T-cell (primary cell): ENCODE results near the gene NPSR1. TPM values are rescaled to one million over a fixed set of nuclear protein-coding genes. Genes with fewer than 3 reads are reported as not detected.

Source experiments
- ATAC-seq, 4 experiments: fragments of 200-7000 bp in 3 of 4; fragments of 150-1000 bp in 1 of 4; cut with Tn5 transposase; replicated peaks in 1 of 4; 1 replicate in 3 of 4; 2 replicates in 1 of 4; pipeline ENCODE4 v1.10.0; 2021; ENCODE audit warnings: moderate library complexity in 3 of 4, mild to moderate bottlenecking in 2 of 4, moderate number of reproducible peaks in 1 of 4
- CTCF ChIA-PET, 2 donors: fragments of 300-600 bp; sonication (Branson Sonifier 250); formaldehyde crosslinking; loops; one replicate each; lab custom pipeline; 2022; ENCODE audit warnings: antibody characterized with exemption in 2 of 2; lab: Charles Lee
- POLR2A ChIA-PET, 2 donors: fragments of 300-600 bp; sonication (Branson Sonifier 250); formaldehyde crosslinking; loops; one replicate each; lab custom pipeline; 2022; ENCODE audit warnings: antibody characterized with exemption in 2 of 2; lab: Charles Lee
- DNase-seq, 35 experiments: peaks; one replicate each; pipeline versions ENCODE4 v3.0.0 to v3.0.0-alpha.2; 2013 to 2023
- H3K27ac ChIP-seq: one replicate; pipeline ENCODE4 v1.5.1; 2013; ENCODE audit warnings: low read length
- H3K27me3 ChIP-seq, 2 experiments: replicated peaks in 1 of 2; 1 replicate in 1 of 2; 2 replicates in 1 of 2; pipeline versions ENCODE4 v1.6.1 to v1.7.0; 2013; ENCODE audit warnings: low read length in 1 of 2, mixed read lengths in 1 of 2; ENCODE audit not compliant: control insufficient read depth in 2 of 2, insufficient read depth in 2 of 2; ENCODE audit errors: extremely low read depth in 1 of 2
- H3K36me3 ChIP-seq, 2 donors: 1 replicate in 1 of 2; 2 replicates in 1 of 2; pipeline versions ENCODE4 v1.6.1 to v1.7.0; 2013; ENCODE audit warnings: low read length in 1 of 2; ENCODE audit not compliant: control insufficient read depth in 2 of 2, insufficient read depth in 1 of 2; ENCODE audit errors: extremely low read depth in 1 of 2
- H3K4me1 ChIP-seq, 2 experiments: 1 replicate in 1 of 2; 2 replicates in 1 of 2; pipeline versions ENCODE4 v1.6.1 to v1.7.0; 2013; ENCODE audit warnings: low read length in 2 of 2, mixed read lengths in 1 of 2; ENCODE audit not compliant: insufficient read depth in 2 of 2, control insufficient read depth in 1 of 2; ENCODE audit errors: extremely low read depth in 1 of 2
- H3K4me3 ChIP-seq, 2 donors: 1 replicate in 1 of 2; 2 replicates in 1 of 2; pipeline versions ENCODE4 v1.5.1 to v1.7.0; 2013; ENCODE audit warnings: mild to moderate bottlenecking in 2 of 2, low read length in 1 of 2, moderate library complexity in 1 of 2; ENCODE audit not compliant: control insufficient read depth in 1 of 2; ENCODE audit errors: extremely low read depth in 1 of 2
- H3K9me3 ChIP-seq: 2 replicates; pipeline ENCODE4 v1.7.0; 2013
- H3K27ac Mint-ChIP-seq, 2 donors: one replicate each; pipeline ENCODE4 v1.8.0; 2020 to 2021; ENCODE audit warnings: mild to moderate bottlenecking in 2 of 2, mixed read lengths in 2 of 2
- H3K27me3 Mint-ChIP-seq, 2 donors: one replicate each; pipeline ENCODE4 v1.8.0; 2021 to 2022; ENCODE audit warnings: mixed read lengths in 2 of 2
- H3K36me3 Mint-ChIP-seq: one replicate; pipeline ENCODE4 v1.8.0; 2021; ENCODE audit warnings: mixed read lengths
- H3K4me1 Mint-ChIP-seq, 3 donors: one replicate each; pipeline ENCODE4 v1.8.0; 2020 to 2022; ENCODE audit warnings: mixed read lengths in 3 of 3, mild to moderate bottlenecking in 1 of 3
- H3K4me3 Mint-ChIP-seq, 3 donors: one replicate each; pipeline ENCODE4 v1.8.0; 2020 to 2022; ENCODE audit warnings: mild to moderate bottlenecking in 3 of 3, mixed read lengths in 3 of 3, moderate library complexity in 3 of 3
- H3K9me3 Mint-ChIP-seq, 3 donors: one replicate each; pipeline ENCODE4 v1.8.0; 2020 to 2022; ENCODE audit warnings: mixed read lengths in 3 of 3
- WGBS: methylation state at CpG from one replicate; pipeline ENCODE4 v1.1.5; 2013; ENCODE audit warnings: missing lambda C conversion rate; ENCODE audit not compliant: insufficient coverage; 5-methylcytosine and 5-hydroxymethylcytosine counted together
- total RNA-seq, 35 experiments: library from RNA in 6 of 35; stranded (reverse) in 6 of 35; fragments of 120-200 nt in 1 of 35; gene quantifications; one replicate each; pipeline versions ENCODE4 v1.2.1 to v1.2.4 and lab custom pipeline; 2013 to 2026

The NPSR1 gene
- total RNA-seq, 5 donors from 2014 or later (not counting 1 experiment from before 2014, with no cell fraction given) = not detected

GRCh38 chr7:34830390-34830789, 172.4 kb downstream of the NPSR1 start:
- Histone ChIP-seq H3K36me3 (no peaks in the 10 kb centered on the region), H3K4me3 (no peak overlapping the region), H3K27me3 (peaks cover 2 to 4% of the 10 kb centered on the region in 2 experiments), H3K27ac (no peak overlapping the region), H3K9me3 (no peaks in the 10 kb centered on the region), H3K4me1 (no peaks in the 10 kb centered on the region)
- H3K27ac Mint-ChIP-seq = no peak overlapping the region
- H3K27me3 Mint-ChIP-seq = peaks cover 7 to 9% of the 10 kb centered on the region in 2 donors
- ATAC-seq = no peak
- ChIA-PET CTCF (no interaction called here), POLR2A (no interaction called here)
- H3K4me3 Mint-ChIP-seq = no peak overlapping the region
- no peaks in the 10 kb centered on the region for H3K9me3 Mint-ChIP-seq
- WGBS = 86% methylated on average over 1 of the region's 3 CpGs
- DNase-seq = no peak
- no peaks in the 10 kb centered on the region for H3K36me3 Mint-ChIP-seq
- no peaks in the 10 kb centered on the region for H3K4me1 Mint-ChIP-seq

- DNase-seq (no peak), ATAC-seq (no peak)
- WGBS = no CpG with 5 or more reads among the region's 1 CpG
- Mint-ChIP-seq H3K4me3 (no peak overlapping the region), H3K27me3 (peaks cover 7 to 10% of the 10 kb centered on the region in 2 donors), H3K4me1 (no peaks in the 10 kb centered on the region), H3K9me3 (no peaks in the 10 kb centered on the region), H3K36me3 (no peaks in the 10 kb centered on the region), H3K27ac (no peak overlapping the region)
- Histone ChIP-seq H3K27me3 (peaks cover 2 to 4% of the 10 kb centered on the region in 2 experiments), H3K27ac (no peak overlapping the region), H3K9me3 (no peaks in the 10 kb centered on the region), H3K4me3 (no peak overlapping the region), H3K4me1 (no peaks in the 10 kb centered on the region), H3K36me3 (no peaks in the 10 kb centered on the region)
- ChIA-PET CTCF (interaction anchor here in 1 of 2 donors (0.5 kb wide), 1 partner anchor 248 kb away, joined by 3 read pairs; no protein-coding TSS in a partner anchor), POLR2A (no interaction called here)
Observed at GRCh38 chr7:34831436-34831835, 173.4 kb downstream of the NPSR1 start.

GRCh38 chr7:34832020-34832419, 174.0 kb downstream of the NPSR1 start:
- Mint-ChIP-seq H3K36me3 (no peaks in the 10 kb centered on the region), H3K27ac (no peak overlapping the region), H3K9me3 (no peaks in the 10 kb centered on the region), H3K4me1 (no peaks in the 10 kb centered on the region), H3K27me3 (peaks cover 7 to 10% of the 10 kb centered on the region in 2 donors), H3K4me3 (no peak overlapping the region)
- no peaks in the 10 kb centered on the region for H3K9me3 ChIP-seq
- WGBS = 100% methylated on average over 2 of the region's 3 CpGs
- H3K27ac ChIP-seq = no peak overlapping the region
- H3K36me3 ChIP-seq = no peaks in the 10 kb centered on the region
- DNase-seq = no peak
- ChIA-PET CTCF (interaction anchor here in 1 of 2 donors (0.5 kb wide), 1 partner anchor 248 kb away, joined by 3 read pairs; no protein-coding TSS in a partner anchor), POLR2A (no interaction called here)
- ATAC-seq = no peak
- no peak overlapping the region for H3K4me3 ChIP-seq
- no peaks in the 10 kb centered on the region for H3K4me1 ChIP-seq
- peaks cover 2 to 4% of the 10 kb centered on the region in 2 experiments for H3K27me3 ChIP-seq

GRCh38 chr7:34835901-34836600, 178.0 kb downstream of the NPSR1 start:
- ChIA-PET POLR2A (interaction anchor here in 1 of 2 donors (0.6 kb wide), 1 partner anchor 8 kb away, joined by 4 read pairs; no protein-coding TSS in a partner anchor), CTCF (interaction anchor here in 1 of 2 donors (0.7 to 1.1 kb wide), 2 partner anchors 9 to 12 kb away, joined by 3 read pairs; no protein-coding TSS in a partner anchor)
- 40% methylated on average over 2 of the region's 3 CpGs for WGBS
- no peaks in the 10 kb centered on the region for H3K36me3 Mint-ChIP-seq
- Histone ChIP-seq H3K9me3 (no peaks in the 10 kb centered on the region), H3K36me3 (no peaks in the 10 kb centered on the region), H3K4me1 (no peaks in the 10 kb centered on the region), H3K27me3 (peaks cover 0 to 4% of the 10 kb centered on the region in 2 experiments), H3K27ac (no peak overlapping the region), H3K4me3 (no peak overlapping the region)
- no peaks in the 10 kb centered on the region for H3K9me3 Mint-ChIP-seq
- ATAC-seq (no peak), DNase-seq (no peak)
- H3K27me3 Mint-ChIP-seq = peaks cover 12 to 26% of the 10 kb centered on the region in 2 donors
- peaks cover 0 to 6% (median 2%) of the 10 kb centered on the region in 3 donors for H3K4me1 Mint-ChIP-seq
- no peak overlapping the region for H3K4me3 Mint-ChIP-seq
- no peak overlapping the region for H3K27ac Mint-ChIP-seq

GRCh38 chr7:34837316-34837715, 179.3 kb downstream of the NPSR1 start:
- no peak overlapping the region for H3K27ac ChIP-seq
- peaks cover 0 to 4% of the 10 kb centered on the region in 2 experiments for H3K27me3 ChIP-seq
- no peaks in the 10 kb centered on the region for H3K4me1 ChIP-seq
- H3K4me1 Mint-ChIP-seq = peaks cover 0 to 6% (median 2%) of the 10 kb centered on the region in 3 donors
- no peak for DNase-seq
- ChIA-PET POLR2A (no interaction called here), CTCF (interaction anchor here in 1 of 2 donors (0.6 to 1.1 kb wide), 2 partner anchors 13 to 1061 kb away, joined by 3 to 8 read pairs; no protein-coding TSS in a partner anchor)
- H3K27ac Mint-ChIP-seq = no peak overlapping the region
- no peak for ATAC-seq
- no peaks in the 10 kb centered on the region for H3K36me3 ChIP-seq
- H3K9me3 Mint-ChIP-seq = no peaks in the 10 kb centered on the region
- no peak overlapping the region for H3K4me3 ChIP-seq
- H3K9me3 ChIP-seq = no peaks in the 10 kb centered on the region
- WGBS = 75% methylated on average over 1 of the region's 2 CpGs
- H3K4me3 Mint-ChIP-seq = no peak overlapping the region
- H3K27me3 Mint-ChIP-seq = peaks cover 10 to 26% of the 10 kb centered on the region in 2 donors
- no peaks in the 10 kb centered on the region for H3K36me3 Mint-ChIP-seq

- Histone ChIP-seq H3K27me3 (peaks cover 0 to 4% of the 10 kb centered on the region in 2 experiments), H3K4me1 (no peaks in the 10 kb centered on the region), H3K4me3 (no peak overlapping the region), H3K9me3 (no peaks in the 10 kb centered on the region), H3K27ac (no peak overlapping the region), H3K36me3 (no peaks in the 10 kb centered on the region)
- H3K27ac Mint-ChIP-seq = no peak overlapping the region
- peaks cover 10 to 26% of the 10 kb centered on the region in 2 donors for H3K27me3 Mint-ChIP-seq
- ChIA-PET POLR2A (no interaction called here), CTCF (interaction anchor here in 1 of 2 donors (0.6 to 1.0 kb wide), 2 partner anchors 9 to 1061 kb away, joined by 3 to 8 read pairs; no protein-coding TSS in a partner anchor)
- H3K4me1 Mint-ChIP-seq = peaks cover 0 to 6% (median 2%) of the 10 kb centered on the region in 3 donors
- 36% methylated on average over 2 of the region's 2 CpGs for WGBS
- H3K4me3 Mint-ChIP-seq = no peak overlapping the region
- no peaks in the 10 kb centered on the region for H3K36me3 Mint-ChIP-seq
- no peak for DNase-seq
- H3K9me3 Mint-ChIP-seq = peaks cover 0 to 2% (median under 1%) of the 10 kb centered on the region in 3 donors
- no peak for ATAC-seq
Observed at GRCh38 chr7:34837801-34838201, 179.8 kb downstream of the NPSR1 start.
